Measurements from ENCODE around the gene IFNK.

The IFNK gene

DNA sequence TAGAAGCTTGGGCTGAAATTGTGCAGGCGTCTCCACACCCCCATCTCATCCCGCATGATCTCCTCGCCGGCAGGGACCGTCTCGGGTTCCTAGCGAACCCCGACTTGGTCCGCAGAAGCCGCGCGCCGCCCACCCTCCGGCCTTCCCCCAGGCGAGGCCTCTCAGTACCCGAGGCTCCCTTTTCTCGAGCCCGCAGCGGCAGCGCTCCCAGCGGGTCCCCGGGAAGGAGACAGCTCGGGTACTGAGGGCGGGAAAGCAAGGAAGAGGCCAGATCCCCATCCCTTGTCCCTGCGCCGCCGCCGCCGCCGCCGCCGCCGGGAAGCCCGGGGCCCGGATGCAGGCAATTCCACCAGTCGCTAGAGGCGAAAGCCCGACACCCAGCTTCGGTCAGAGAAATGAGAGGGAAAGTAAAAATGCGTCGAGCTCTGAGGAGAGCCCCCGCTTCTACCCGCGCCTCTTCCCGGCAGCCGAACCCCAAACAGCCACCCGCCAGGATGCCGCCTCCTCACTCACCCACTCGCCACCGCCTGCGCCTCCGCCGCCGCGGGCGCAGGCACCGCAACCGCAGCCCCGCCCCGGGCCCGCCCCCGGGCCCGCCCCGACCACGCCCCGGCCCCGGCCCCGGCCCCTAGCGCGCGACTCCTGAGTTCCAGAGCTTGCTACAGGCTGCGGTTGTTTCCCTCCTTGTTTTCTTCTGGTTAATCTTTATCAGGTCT is 49.0 kb downstream of the IFNK start, which contains the start of gene C9orf72:
C9orf72 (minus strand) TSS at position 564 of the 716 bp plus-strand sequence. CDS start 6,361 bp downstream, outside the sequence.
- peak; percentile 65 for DNase-seq (ENCODE audit: low read depth, low spot score)

- peak; percentile 93 for DNase-seq (ENCODE audit: low read depth, low spot score)
Observed at GRCh38 chr9:27573634-27574590, 49.8 kb downstream of the IFNK start.

Measured in activated naive CD8-positive, alpha-beta T cell treated with anti-CD3 and anti-CD28 coated beads, Interleukin-2, amount 50 U/mL, for 16 hours (primary cell).